Pancreas (tissue), 10 donors: ENCODE results near the gene FNIP2. TPM values are rescaled to one million over a fixed set of nuclear protein-coding genes. Genes with fewer than 3 reads are reported as not detected.

Experiments
- ATAC-seq, 4 donors: fragments of 200-7000 bp; cut with Tn5 transposase; one replicate each; pipeline versions ENCODE4 v1.8.0 to v1.9.1; 2020; ENCODE audit warnings: mild to moderate bottlenecking in 4 of 4, moderate library complexity in 4 of 4
- DNase-seq, 6 donors: peaks; one replicate each; pipeline ENCODE4 v3.0.0-alpha.2; 2020
- FAIRE-seq: peaks from 2 replicates; lab custom pipeline; 2012; peaks lifted over from hg19 to GRCh38; lab: Jason Lieb, UNC
- H3K27ac ChIP-seq, 4 donors: fragments of 200-600 bp; sonication (generic); 1 replicate in 3 of 4; 2 replicates in 1 of 4; pipeline versions ENCODE4 v1.5.0 to v1.8.0; 2020
- H3K27me3 ChIP-seq, 4 donors: fragments of 200-600 bp; one replicate each; pipeline ENCODE4 v1.8.0; 2021
- H3K36me3 ChIP-seq, 3 donors: fragments of 200-600 bp; sonication (generic) in 1 of 3; one replicate each; pipeline versions ENCODE4 v1.5.0 to v1.8.0; 2020 to 2021
- H3K4me1 ChIP-seq, 3 donors: fragments of 200-600 bp; one replicate each; pipeline ENCODE4 v1.8.0; 2021
- H3K4me3 ChIP-seq, 4 donors: fragments of 200-600 bp; sonication (generic) in 2 of 4; one replicate each; pipeline versions ENCODE4 v1.5.0 to v1.8.0; 2020 to 2021
- H3K9me3 ChIP-seq, 4 donors: fragments of 200-600 bp; one replicate each; pipeline ENCODE4 v1.8.0; 2021
- WGBS, 2 donors: extraction: QIAGEN DNeasy Blood & Tissue Kit; methylation state at CpG; one replicate each; pipeline ENCODE4 v1.1.7; 2013; 5-methylcytosine and 5-hydroxymethylcytosine counted together
- intact Hi-C, 3 donors: fragments of 100-400 bp; cut with DNase I; formaldehyde crosslinking; loops; one replicate each; pipeline versions ENCODE4 v1.11.1 to v1.14.2; 2022
- polyA plus RNA-seq, 2 donors: library from polyadenylated mRNA; stranded (reverse); fragments of 200-250 nt; gene quantifications; one replicate each; pipeline ENCODE4 v1.2.3, GENCODE V29; 2013
- total RNA-seq, 6 donors: library from RNA; stranded (reverse); fragmentation: NEBNext Ultra II Directional in 4 of 6; extraction: Animal tissue kit (Norgen Biotek cat#: 25700) in 4 of 6; gene quantifications; one replicate each; pipeline versions ENCODE4 v1.2.1 to v1.2.4, GENCODE V29; 2021 to 2023
- TF ChIP-seq, protein P1 (sequence below), 4 donors: fragments of 200-600 bp; sonication (generic) in 3 of 4; IDR thresholded peaks; one replicate each; pipeline versions ENCODE4 v1.5.0 to v1.8.0; 2021; ENCODE audit warnings: antibody characterized with exemption in 4 of 4
- donor health status: healthy with polysubstance abuse.
- donor health status: DM: no; HTN: no; CAD: no; lungs with moderate emphysema.
- donor health status: DM: no; HTN: no; CAD: no.
- donor health status: control.
- donor health status: control.
- donor health status: Bipolar disorder and iron deficiency.
- donor health status: DM: yes; HTN: yes; CAD: no.
- donor health status: DM: no; HTN: no; CAD: no.
- donor health status: DM: no; HTN: no; CAD: no.
- donor health status: DM: yes; HTN: yes; CAD: no.

FNIP2 gene
- total and polyA plus RNA-seq, 8 donors: 5.4 to 28.2 (median 15.9) TPM

DNA sequence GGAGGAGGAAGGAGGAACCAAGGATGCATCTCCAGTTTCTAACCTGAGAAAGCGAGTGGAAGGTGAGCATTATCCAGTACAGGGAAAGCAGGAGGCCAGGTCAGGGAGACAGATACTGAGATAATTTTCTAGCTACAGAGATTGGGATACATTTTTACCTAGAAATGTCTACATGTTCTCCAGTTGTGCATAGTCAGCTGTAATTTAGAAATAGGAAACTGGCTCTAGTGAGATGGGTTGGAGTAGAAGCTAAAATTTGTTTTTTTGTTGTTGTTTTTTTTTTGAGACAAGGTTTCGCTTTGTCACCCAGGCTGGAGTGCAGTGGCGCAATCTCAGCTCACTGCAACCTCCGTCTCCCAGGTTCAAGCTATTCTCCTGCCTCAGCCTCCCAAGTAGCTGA, 71.3 kb downstream of the FNIP2 start:
- no peaks in the 10 kb centered on the region for H3K36me3 ChIP-seq
- intact Hi-C loops: loop anchor here in 1 of 3 donors (10.0 kb wide), 1 partner anchor 65 kb away; no protein-coding TSS in a partner anchor

DNA sequence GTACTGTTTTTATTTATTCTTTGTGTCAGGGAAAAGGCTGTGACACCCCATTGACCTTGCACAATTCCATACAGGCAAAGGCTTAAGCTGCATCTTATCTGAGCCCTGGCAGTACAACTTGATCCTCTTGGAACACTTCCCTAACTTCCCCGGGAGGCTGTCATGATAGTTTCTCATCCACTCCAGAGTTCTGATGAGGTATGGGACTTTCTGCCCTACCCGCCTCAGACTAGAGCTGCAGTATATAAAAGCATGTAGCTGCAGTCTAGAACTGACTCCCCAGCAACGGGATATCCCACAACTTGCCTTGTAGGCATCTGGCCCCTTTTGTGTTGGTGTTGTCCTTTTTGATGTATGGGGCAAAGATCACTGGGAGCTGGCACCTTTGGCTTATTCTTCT, 72.7 kb downstream of the FNIP2 start:
- H3K4me1 ChIP-seq: peaks cover 25 to 39% (median 35%) of the 10 kb centered on the region in 3 donors
- ATAC-seq: no peak
- no peaks in the 10 kb centered on the region for H3K27me3 ChIP-seq
- no peak for DNase-seq
- H3K27ac ChIP-seq: no peak overlapping the region
- 64 to 69% methylated on average over 3 of the region's 3 CpGs for WGBS, 2 donors
- intact Hi-C loops: loop anchor here in 1 of 3 donors (10.0 kb wide), 1 partner anchor 67 kb away; no protein-coding TSS in a partner anchor
- no peaks in the 10 kb centered on the region for H3K36me3 ChIP-seq
- no peak overlapping the region for H3K4me3 ChIP-seq
- no peak for FAIRE-seq
- H3K9me3 ChIP-seq: no peaks in the 10 kb centered on the region
- TF ChIP-seq, protein P1, sequence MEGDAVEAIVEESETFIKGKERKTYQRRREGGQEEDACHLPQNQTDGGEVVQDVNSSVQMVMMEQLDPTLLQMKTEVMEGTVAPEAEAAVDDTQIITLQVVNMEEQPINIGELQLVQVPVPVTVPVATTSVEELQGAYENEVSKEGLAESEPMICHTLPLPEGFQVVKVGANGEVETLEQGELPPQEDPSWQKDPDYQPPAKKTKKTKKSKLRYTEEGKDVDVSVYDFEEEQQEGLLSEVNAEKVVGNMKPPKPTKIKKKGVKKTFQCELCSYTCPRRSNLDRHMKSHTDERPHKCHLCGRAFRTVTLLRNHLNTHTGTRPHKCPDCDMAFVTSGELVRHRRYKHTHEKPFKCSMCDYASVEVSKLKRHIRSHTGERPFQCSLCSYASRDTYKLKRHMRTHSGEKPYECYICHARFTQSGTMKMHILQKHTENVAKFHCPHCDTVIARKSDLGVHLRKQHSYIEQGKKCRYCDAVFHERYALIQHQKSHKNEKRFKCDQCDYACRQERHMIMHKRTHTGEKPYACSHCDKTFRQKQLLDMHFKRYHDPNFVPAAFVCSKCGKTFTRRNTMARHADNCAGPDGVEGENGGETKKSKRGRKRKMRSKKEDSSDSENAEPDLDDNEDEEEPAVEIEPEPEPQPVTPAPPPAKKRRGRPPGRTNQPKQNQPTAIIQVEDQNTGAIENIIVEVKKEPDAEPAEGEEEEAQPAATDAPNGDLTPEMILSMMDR (IDR thresholded peaks at IDR 0.05): no peak

More for the DNA sequence above, 71.3 kb downstream of the FNIP2 start:
- TF ChIP-seq, protein P1 (IDR thresholded peaks at IDR 0.05): no peak
- Histone ChIP-seq H3K27ac (no peak overlapping the region), H3K4me3 (no peak overlapping the region), H3K9me3 (no peaks in the 10 kb centered on the region), H3K4me1 (peaks cover 19 to 34% (median 32%) of the 10 kb centered on the region in 3 donors), H3K27me3 (no peaks in the 10 kb centered on the region)
- ATAC-seq (no peak), DNase-seq (no peak), FAIRE-seq (no peak)
- 98 to 100% methylated on average over 4 of the region's 4 CpGs for WGBS, 2 donors

DNA sequence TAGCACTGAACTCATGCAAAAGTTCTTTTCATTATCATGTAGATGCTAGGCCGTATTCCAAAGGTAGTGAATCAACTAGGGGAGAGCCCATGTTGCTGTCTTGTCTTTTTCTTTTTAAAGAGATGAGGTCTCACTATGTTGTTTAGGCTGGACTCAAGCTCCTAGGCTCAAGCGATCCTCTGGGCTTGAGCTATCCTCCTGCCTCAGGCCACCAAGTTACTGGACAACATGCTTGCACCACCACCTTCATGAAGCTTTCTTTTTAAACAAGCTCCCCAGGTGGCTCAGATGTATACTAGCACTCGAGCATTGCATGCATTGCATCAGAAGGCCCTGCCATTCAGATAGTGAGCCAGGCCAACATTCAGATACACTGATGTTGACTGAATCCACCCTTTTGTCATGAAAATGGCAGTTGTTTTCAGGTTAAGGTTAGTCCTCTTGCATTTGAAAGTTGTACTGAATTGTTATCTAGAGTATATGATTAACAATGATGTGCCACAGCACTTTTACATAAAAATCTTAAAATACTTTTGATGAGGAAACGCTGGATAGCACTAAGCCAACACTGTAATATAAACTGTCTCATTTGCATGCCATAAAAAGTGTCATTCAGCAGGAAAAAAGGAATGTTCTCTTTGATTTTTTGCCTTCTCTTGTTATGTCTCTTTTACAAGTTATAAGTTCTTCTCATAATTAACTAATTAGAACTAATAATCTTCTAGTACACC, 76.7 kb downstream of the FNIP2 start:
- Histone ChIP-seq H3K9me3 (no peaks in the 10 kb centered on the region), H3K27ac (no peak overlapping the region), H3K36me3 (no peaks in the 10 kb centered on the region), H3K4me1 (peaks cover 19 to 25% (median 20%) of the 10 kb centered on the region in 3 donors), H3K27me3 (no peaks in the 10 kb centered on the region), H3K4me3 (no peak overlapping the region)
- ATAC-seq: peak in 3 of 4 donors; percentile 43 to 66 (median 64)
- 58 to 60% methylated on average over 4 of the region's 4 CpGs for WGBS, 2 donors
- TF ChIP-seq, protein P1 (IDR thresholded peaks at IDR 0.05): no peak
- peak in 1 of 6 donors; percentile 34 for DNase-seq
- no peak for FAIRE-seq
- intact Hi-C loops: loop anchor here in 2 of 3 donors (5.0 to 10.0 kb wide), 2 partner anchors 71 to 113 kb away; no protein-coding TSS in a partner anchor

DNA sequence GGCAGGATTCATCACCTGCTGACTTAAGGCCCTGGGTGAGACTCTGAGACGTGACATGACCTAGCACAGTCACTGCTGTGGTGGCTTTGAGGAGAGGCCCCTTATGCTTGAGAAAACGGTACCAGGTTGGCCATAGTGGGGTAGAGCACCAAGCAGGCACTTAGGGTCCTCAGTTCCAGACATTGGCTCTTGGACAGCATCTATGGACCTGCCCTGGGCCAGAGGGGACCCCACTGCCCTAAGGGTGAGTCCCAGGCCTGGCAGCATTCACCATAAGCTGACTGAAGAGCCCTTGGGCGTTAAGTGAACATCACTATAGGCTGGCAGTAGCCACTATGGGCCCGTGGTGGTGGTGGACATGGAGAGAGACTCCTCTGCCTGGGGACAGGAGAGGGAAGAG, 78.7 kb downstream of the FNIP2 start:
- Histone ChIP-seq H3K27me3 (no peaks in the 10 kb centered on the region), H3K4me1 (peaks cover 19 to 27% (median 22%) of the 10 kb centered on the region in 3 donors), H3K36me3 (no peaks in the 10 kb centered on the region), H3K9me3 (no peaks in the 10 kb centered on the region), H3K4me3 (no peak overlapping the region), H3K27ac (no peak overlapping the region)
- ATAC-seq: no peak
- intact Hi-C loops: loop anchor here in 2 of 3 donors (5.0 to 10.0 kb wide), 2 partner anchors 73 to 115 kb away; no protein-coding TSS in a partner anchor
- TF ChIP-seq, protein P1 (IDR thresholded peaks at IDR 0.05): no peak
- WGBS, 2 donors: 96 to 100% methylated on average over 4 of the region's 4 CpGs
- no peak for FAIRE-seq
- peak in 1 of 6 donors; percentile 32 for DNase-seq
